Epithelial cell of esophagus (primary cell): ENCODE data around the gene PIP5K1A.

ENCODE experiments used
- DNase-seq: peaks from one replicate; pipeline ENCODE4 v3.0.0; 2010; ENCODE audit warnings: low read depth
- H3K4me3 ChIP-seq: 2 replicates; pipeline ENCODE4 v1.5.1; 2011; ENCODE audit warnings: mild to moderate bottlenecking, low read length, control low read depth
- TF ChIP-seq, protein P1 (sequence below): IDR thresholded peaks from 2 replicates; pipeline ENCODE4 v1.5.1; 2011; ENCODE audit warnings: low read depth, mild to moderate bottlenecking, low read length, control low read depth, inconsistent platforms; ENCODE audit not compliant: insufficient read depth; ENCODE audit errors: missing control alignments

PIP5K1A gene

DNA sequence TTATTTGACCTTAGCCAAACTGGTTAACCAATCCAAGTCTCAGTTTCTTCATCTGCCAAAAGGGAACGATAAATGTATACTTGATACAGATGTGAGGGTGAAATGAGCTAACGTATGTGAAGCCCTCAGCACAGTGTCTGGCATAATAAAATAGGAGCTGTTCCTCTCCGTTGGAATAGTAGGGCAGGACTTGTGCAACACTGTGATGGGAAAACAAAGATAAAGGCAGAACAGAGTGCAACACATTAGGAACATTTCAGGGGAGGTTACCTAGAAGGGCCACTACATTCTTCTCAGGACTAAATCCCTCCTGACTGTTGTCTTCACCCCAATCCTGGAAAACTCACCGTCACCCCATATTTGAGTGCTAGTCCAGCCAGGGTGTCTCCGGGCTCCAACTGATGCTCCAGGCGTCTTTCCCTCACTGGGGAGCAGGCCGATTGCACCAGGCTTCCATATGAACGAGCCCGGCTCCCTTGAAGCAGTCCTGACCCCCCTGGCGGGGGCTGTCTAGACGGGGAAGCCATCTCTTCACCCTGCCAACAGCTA, 33.5 kb upstream of the PIP5K1A start:
- H3K4me3 ChIP-seq, result peak overlapping the region; percentile 100
- TF ChIP-seq, protein P1, sequence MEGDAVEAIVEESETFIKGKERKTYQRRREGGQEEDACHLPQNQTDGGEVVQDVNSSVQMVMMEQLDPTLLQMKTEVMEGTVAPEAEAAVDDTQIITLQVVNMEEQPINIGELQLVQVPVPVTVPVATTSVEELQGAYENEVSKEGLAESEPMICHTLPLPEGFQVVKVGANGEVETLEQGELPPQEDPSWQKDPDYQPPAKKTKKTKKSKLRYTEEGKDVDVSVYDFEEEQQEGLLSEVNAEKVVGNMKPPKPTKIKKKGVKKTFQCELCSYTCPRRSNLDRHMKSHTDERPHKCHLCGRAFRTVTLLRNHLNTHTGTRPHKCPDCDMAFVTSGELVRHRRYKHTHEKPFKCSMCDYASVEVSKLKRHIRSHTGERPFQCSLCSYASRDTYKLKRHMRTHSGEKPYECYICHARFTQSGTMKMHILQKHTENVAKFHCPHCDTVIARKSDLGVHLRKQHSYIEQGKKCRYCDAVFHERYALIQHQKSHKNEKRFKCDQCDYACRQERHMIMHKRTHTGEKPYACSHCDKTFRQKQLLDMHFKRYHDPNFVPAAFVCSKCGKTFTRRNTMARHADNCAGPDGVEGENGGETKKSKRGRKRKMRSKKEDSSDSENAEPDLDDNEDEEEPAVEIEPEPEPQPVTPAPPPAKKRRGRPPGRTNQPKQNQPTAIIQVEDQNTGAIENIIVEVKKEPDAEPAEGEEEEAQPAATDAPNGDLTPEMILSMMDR, result no peak
- DNase-seq, result no peak

DNA sequence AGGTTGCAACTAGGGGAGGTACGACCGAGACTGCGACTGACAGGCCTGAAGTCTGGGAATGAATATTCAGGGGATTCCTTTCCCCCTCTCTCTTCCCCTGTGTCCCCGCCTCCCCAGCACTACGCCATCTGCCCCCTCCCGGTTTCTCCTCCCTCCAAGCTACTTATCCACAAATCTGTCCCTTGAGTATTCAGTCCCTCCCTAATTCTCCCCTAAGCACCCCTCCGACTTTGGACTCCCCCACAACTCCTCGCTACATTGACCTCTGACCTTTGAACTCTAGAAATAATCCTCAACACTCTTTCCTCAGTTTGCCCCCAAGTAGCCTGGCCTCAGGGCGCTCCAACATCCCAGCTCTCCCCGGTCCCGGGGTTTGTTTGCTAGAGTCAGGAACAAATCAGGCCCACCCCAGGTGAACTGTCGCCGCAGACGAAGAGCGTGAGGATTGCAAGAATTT, 33.0 kb upstream of the PIP5K1A start:
- TF ChIP-seq, protein P1, result no peak
- peak; percentile 30 for DNase-seq

DNA sequence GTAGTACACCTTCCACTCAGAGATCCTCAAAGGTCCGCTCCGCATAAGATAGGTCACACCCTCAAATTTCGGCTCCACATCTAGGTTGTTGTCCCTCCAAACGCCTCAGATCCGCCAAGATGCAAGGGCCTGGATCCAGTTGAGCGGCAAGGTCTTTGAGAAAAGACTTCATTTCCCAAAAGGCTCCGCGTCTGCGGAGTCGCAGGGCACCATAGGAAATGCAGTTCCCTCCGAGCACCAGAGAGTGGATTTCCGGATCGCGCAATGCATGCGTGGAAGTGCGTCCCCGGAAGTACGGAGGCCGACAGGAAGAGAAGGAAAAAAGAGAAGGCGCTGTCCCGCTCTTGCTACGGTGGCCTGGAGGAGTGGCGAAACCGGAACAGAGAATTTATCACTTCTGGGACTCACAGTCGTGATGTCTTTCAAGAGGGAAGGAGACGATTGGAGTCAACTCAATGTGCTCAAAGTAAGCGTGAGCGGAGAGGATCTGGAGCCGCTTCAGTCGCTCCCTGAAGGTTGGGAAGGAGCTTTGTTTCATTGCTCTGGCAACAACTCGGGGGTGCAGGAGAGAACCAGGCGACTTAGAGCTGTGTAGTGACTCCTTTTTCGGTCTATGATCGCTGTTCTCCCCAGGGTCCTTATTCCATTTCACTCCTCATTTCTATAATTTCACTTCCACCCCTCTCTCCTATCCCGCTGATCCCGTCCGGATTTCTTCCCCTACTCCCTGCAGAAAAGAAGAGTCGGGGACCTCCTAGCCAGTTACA, 32.4 kb upstream of the PIP5K1A start, which contains the start of the genes LYSMD1 and SCNM1:
Gene LYSMD1, minus strand, starts transcription at position 165 of the 767 bp plus-strand sequence. CDS start 644 bp downstream, outside the sequence.
Gene SCNM1, plus strand, starts transcription at position 407 of the 767 bp plus-strand sequence. Its CDS starts 9 bp downstream, at position 416.
- TF ChIP-seq, protein P1, result no peak
- H3K4me3 ChIP-seq, result peak within 1 kb of the TSS; percentile 100
- peak; percentile 99 for DNase-seq

More for the DNA sequence above, 33.0 kb upstream of the PIP5K1A start:
- H3K4me3 ChIP-seq, result peak overlapping the region; percentile 100

DNA sequence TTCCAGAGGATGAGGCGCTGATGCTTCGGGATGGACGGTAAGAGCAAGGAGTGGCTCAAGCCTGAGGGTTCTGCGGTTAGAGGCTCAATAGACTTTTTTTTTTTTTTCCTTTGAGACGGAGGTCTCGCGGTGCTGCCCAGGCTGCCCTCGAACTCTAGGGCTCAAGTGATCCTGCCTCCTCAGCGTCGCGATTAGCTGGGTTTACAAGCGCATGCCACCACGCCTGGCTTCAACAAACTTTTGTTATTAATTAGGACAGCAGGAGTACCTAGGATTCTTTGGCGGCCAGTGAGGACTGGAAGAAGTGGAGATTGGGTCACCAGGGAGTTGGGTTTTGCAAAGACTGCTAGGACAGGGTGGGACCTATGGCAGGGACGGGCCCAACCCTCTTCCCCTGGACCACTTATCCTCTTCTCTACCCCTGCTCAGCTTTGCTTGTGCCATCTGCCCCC, 31.8 kb upstream of the PIP5K1A start:
- peak; percentile 61 for DNase-seq
- peak overlapping the region; percentile 100 for H3K4me3 ChIP-seq
- TF ChIP-seq, protein P1, result no peak

DNA sequence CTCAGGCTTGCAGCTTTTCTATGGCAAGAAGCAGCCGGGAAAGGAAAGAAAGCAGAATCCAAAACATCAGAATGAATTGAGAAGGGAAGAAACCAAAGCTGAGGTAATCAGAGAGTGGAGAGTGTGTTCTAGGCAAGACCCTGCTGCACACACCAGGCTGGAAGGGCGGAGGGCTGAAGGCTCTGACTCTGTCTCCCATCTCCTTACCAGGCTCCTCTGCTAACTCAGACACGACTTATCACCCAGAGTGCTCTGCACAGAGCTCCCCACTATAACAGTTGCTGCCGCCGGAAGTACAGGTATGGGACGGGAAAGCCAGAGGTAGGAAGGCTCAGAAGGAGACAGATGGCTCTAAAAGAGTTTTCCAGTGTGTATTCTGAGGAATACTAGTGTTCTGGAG, 31.2 kb upstream of the PIP5K1A start:
- DNase-seq, result no peak
- H3K4me3 ChIP-seq, result peak overlapping the region; percentile 100
- TF ChIP-seq, protein P1, result no peak

DNA sequence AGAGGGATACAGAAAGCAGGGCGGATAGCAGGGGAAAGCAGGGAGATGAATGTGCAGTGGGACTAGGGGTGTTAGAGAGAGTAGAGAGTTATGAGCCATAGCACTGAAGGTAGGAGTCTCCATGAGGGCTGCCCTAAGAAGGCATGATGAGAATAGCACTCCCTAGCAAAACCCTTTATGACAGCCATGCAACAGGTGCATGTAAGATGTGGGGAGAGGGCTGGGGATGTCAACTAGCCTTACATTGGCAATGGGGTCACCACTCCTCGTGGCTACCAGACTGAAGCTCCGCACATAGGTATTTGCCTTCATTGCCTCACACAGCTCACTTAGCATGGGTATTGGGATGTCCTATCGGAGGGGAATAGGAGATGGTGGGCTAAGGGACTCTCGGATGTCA, 27.2 kb upstream of the PIP5K1A start:
- no peak overlapping the region for H3K4me3 ChIP-seq
- TF ChIP-seq, protein P1, result no peak
- DNase-seq, result no peak
